ENCODE results near the gene PTMS. TPM values are rescaled to one million over a fixed set of nuclear protein-coding genes. Genes with fewer than 3 reads are reported as not detected.

The PTMS gene
- total and polyA plus RNA-seq, 2 experiments from 2014 or later: 180 to 315 TPM

DNA sequence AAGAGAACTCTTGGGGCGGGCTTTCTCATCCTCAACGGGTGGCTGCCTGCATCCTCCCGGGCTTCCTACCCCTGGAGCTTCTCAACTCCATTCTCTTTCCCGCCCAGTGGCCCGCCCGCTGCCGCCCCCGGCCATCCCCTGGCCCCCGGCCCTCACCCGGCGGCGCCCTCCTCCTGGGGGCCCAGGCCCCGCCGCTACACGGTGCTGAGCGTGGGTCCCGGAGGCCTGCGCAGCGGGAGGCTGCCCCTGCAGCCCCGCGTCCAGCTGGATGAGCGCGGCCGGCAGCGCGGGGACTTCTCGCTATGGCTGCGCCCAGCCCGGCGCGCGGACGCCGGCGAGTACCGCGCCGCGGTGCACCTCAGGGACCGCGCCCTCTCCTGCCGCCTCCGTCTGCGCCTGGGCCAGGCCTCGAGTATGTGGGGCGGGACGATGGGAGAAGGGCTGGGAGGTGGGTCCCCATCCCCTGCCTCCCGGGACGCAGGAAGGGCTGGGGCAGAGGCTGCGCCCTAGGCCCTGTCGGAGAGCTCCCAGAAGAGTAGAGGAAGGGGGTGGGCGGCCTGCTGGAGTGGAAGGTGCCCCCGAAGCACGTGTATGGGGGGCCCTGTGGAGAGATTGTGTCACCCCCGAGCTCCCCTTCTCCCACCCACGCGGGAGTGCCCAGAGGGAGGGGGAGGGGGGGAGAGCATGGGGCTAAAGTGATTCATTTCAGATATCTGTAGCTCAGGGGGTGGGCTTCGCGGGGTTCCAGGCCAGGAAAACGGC, 7.6 kb downstream of the PTMS start:
- Histone ChIP-seq H3K27me3 (no peaks in the 10 kb centered on the region), H2AFZ (no peak overlapping the region), H3K4me3 (no peak overlapping the region), H3K9me2 (replicated peaks; ENCODE audit: insufficient read depth) (no peaks in the 10 kb centered on the region), H4K20me1 (ENCODE audit: insufficient read depth, poor library complexity, severe bottlenecking) (peaks cover 11% of the 10 kb centered on the region), H3K79me2 (peaks cover 12% of the 10 kb centered on the region), H3K4me2 (peak overlapping the region; percentile 70), H3K36me3 (replicated peaks; ENCODE audit: insufficient read depth, low read depth) (no peaks in the 10 kb centered on the region), H3K27ac (no peak overlapping the region), H3K4me1 (ENCODE audit: insufficient read depth) (peaks cover 35% of the 10 kb centered on the region), H3K9me3 (ENCODE audit: low read depth) (no peaks in the 10 kb centered on the region)
- no peak for TF ChIP-seq EZH2phosphoT487 (IDR thresholded peaks at IDR 0.05; ENCODE audit: low read depth, severe bottlenecking, unreplicated experiment)
- TF ChIP-seq, protein P1, sequence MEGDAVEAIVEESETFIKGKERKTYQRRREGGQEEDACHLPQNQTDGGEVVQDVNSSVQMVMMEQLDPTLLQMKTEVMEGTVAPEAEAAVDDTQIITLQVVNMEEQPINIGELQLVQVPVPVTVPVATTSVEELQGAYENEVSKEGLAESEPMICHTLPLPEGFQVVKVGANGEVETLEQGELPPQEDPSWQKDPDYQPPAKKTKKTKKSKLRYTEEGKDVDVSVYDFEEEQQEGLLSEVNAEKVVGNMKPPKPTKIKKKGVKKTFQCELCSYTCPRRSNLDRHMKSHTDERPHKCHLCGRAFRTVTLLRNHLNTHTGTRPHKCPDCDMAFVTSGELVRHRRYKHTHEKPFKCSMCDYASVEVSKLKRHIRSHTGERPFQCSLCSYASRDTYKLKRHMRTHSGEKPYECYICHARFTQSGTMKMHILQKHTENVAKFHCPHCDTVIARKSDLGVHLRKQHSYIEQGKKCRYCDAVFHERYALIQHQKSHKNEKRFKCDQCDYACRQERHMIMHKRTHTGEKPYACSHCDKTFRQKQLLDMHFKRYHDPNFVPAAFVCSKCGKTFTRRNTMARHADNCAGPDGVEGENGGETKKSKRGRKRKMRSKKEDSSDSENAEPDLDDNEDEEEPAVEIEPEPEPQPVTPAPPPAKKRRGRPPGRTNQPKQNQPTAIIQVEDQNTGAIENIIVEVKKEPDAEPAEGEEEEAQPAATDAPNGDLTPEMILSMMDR (IDR thresholded peaks at IDR 0.05; ENCODE audit: poor library complexity): no peak
- no peak for TF ChIP-seq EZH2 (IDR thresholded peaks at IDR 0.05; ENCODE audit: borderline replicate concordance)
- DNase-seq (ENCODE audit: low spot score): no peak
- 28% methylated on average over 51 of the region's 60 CpGs for WGBS (ENCODE audit: low lambda C conversion rate, missing lambda C conversion rate)

DNA sequence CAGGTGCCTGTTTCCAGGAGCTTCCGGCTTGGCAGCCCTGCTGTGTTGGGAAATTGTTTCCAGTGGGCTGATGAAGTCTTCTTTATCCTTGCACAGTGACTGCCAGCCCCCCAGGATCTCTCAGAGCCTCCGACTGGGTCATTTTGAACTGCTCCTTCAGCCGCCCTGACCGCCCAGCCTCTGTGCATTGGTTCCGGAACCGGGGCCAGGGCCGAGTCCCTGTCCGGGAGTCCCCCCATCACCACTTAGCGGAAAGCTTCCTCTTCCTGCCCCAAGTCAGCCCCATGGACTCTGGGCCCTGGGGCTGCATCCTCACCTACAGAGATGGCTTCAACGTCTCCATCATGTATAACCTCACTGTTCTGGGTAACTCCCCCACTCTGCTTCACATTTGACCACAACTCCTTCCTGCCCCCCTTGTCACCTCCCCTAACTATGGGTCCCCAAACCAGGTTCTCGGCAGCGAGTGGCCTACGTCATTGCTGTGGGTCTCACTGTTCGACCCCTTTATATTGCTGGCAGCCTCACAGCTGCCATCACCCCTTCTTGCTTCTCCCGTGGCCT, 8.4 kb downstream of the PTMS start:
- Histone ChIP-seq H2AFZ (no peak overlapping the region), H3K27me3 (no peaks in the 10 kb centered on the region), H3K9me2 (replicated peaks; ENCODE audit: insufficient read depth) (no peaks in the 10 kb centered on the region), H4K20me1 (ENCODE audit: insufficient read depth, poor library complexity, severe bottlenecking) (peaks cover 3% of the 10 kb centered on the region), H3K9me3 (ENCODE audit: low read depth) (no peaks in the 10 kb centered on the region), H3K4me2 (no peak overlapping the region), H3K4me1 (ENCODE audit: insufficient read depth) (peaks cover 35% of the 10 kb centered on the region), H3K36me3 (replicated peaks; ENCODE audit: insufficient read depth, low read depth) (no peaks in the 10 kb centered on the region), H3K4me3 (no peak overlapping the region), H3K79me2 (peaks cover 4% of the 10 kb centered on the region), H3K27ac (no peak overlapping the region)
- DNase-seq (ENCODE audit: low spot score): no peak
- WGBS (ENCODE audit: low lambda C conversion rate, missing lambda C conversion rate): 97% methylated on average over 15 of the region's 15 CpGs
- no peak for TF ChIP-seq EZH2phosphoT487 (IDR thresholded peaks at IDR 0.05; ENCODE audit: low read depth, severe bottlenecking, unreplicated experiment)

DNA sequence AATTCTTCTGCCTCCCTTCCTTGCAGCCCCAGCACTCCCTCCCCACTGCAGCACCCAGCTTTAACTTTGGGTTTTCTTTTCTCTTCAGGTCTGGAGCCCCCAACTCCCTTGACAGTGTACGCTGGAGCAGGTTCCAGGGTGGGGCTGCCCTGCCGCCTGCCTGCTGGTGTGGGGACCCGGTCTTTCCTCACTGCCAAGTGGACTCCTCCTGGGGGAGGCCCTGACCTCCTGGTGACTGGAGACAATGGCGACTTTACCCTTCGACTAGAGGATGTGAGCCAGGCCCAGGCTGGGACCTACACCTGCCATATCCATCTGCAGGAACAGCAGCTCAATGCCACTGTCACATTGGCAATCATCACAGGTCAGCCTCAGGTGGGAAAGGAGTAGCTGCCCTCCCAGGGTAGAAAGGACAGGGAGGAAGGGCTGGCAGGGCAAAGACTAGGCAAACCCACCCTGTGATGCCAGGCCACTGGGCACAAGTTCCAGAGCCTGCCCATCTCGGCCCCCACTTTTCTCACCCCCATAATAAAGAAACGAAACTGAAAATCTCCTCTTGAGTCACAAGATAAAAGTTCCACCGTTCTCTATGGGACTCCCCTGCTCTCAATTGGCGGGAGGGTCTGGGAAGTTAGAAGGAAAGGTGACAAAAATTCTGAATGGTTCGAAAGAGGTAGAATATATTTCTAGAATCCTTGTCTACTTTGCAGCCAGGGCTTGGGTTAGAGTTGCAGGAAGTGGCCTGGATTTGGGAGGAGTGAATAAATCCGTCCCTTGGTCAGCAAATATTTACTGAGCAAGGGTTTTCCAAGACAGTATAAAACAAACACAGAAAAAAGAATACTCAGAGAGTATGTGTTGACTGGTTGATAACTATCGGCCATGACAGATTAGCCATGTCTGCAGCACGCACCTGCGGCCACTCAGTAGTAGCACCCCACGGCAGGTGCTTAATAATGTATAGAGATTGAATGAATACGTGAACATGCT, 9.3 kb downstream of the PTMS start:
- H2AFZ ChIP-seq: no peak overlapping the region
- no peaks in the 10 kb centered on the region for H3K79me2 ChIP-seq
- H3K4me1 ChIP-seq (ENCODE audit: insufficient read depth): peaks cover 39% of the 10 kb centered on the region
- no peaks in the 10 kb centered on the region for H3K27me3 ChIP-seq
- H3K36me3 ChIP-seq (replicated peaks; ENCODE audit: insufficient read depth, low read depth): no peaks in the 10 kb centered on the region
- 67% methylated on average over 16 of the region's 16 CpGs for WGBS (ENCODE audit: low lambda C conversion rate, missing lambda C conversion rate)
- no peaks in the 10 kb centered on the region for H3K9me2 ChIP-seq (replicated peaks; ENCODE audit: insufficient read depth)
- peak overlapping the region; percentile 60 for H3K27ac ChIP-seq
- TF ChIP-seq EZH2 (IDR thresholded peaks at IDR 0.05; ENCODE audit: borderline replicate concordance) (no peak), EZH2phosphoT487 (IDR thresholded peaks at IDR 0.05; ENCODE audit: low read depth, severe bottlenecking, unreplicated experiment) (no peak)
- TF ChIP-seq, protein P1 (IDR thresholded peaks at IDR 0.05; ENCODE audit: poor library complexity): no peak
- H3K9me3 ChIP-seq (ENCODE audit: low read depth): no peaks in the 10 kb centered on the region
- H3K4me3 ChIP-seq: no peak overlapping the region
- H4K20me1 ChIP-seq (ENCODE audit: insufficient read depth, poor library complexity, severe bottlenecking): no peaks in the 10 kb centered on the region
- no peak for DNase-seq (ENCODE audit: low spot score)
- H3K4me2 ChIP-seq: peak overlapping the region; percentile 45
